ENCODE data around the gene APOE. TPM values are rescaled to one million over a fixed set of nuclear protein-coding genes. Genes with fewer than 3 reads are reported as not detected.
"Not testable (repeated sequence)": the region's sequence is repeated elsewhere in the genome, so short reads cannot be mapped to it uniquely, and the experiment has no call there.

APOE gene
- total and polyA plus RNA-seq, 8 donors: 3.1 to 379 (median 17.2) TPM

DNA sequence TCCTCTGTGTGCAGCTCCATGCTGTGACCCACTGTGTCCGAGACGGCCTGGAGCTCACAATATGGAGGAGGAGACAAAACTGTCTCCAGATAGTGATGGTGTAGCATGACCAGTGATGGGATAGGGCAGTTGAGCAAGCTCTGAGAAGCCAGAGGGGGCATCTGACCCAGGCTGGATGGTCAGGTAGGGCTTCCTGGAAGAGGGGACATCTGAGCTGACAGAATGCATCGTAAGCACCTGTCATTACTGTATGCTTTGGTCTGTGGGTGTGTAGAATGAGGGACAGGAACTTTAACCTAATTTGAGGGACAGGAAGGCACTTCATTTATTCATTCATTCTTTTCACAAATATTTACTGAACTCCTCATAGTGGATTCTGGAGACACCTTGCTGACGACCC is 21.0 kb upstream of the APOE start:
- FAIRE-seq (no peak), ATAC-seq (no peak), DNase-seq (peak in 1 of 6 donors; percentile 10)
- no peaks in the 10 kb centered on the region for H3K9me3 ChIP-seq
- H3K4me3 ChIP-seq: no peak overlapping the region
- TF ChIP-seq, protein P1, sequence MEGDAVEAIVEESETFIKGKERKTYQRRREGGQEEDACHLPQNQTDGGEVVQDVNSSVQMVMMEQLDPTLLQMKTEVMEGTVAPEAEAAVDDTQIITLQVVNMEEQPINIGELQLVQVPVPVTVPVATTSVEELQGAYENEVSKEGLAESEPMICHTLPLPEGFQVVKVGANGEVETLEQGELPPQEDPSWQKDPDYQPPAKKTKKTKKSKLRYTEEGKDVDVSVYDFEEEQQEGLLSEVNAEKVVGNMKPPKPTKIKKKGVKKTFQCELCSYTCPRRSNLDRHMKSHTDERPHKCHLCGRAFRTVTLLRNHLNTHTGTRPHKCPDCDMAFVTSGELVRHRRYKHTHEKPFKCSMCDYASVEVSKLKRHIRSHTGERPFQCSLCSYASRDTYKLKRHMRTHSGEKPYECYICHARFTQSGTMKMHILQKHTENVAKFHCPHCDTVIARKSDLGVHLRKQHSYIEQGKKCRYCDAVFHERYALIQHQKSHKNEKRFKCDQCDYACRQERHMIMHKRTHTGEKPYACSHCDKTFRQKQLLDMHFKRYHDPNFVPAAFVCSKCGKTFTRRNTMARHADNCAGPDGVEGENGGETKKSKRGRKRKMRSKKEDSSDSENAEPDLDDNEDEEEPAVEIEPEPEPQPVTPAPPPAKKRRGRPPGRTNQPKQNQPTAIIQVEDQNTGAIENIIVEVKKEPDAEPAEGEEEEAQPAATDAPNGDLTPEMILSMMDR (IDR thresholded peaks at IDR 0.05): no peak
- peaks cover 0 to 10% (median 0%) of the 10 kb centered on the region in 3 donors for H3K36me3 ChIP-seq
- 93 to 94% methylated on average over 4 of the region's 4 CpGs for WGBS, 2 donors
- H3K4me1 ChIP-seq: peaks cover under 1 to 1% (median 1%) of the 10 kb centered on the region in 3 donors
- no peaks in the 10 kb centered on the region for H3K27me3 ChIP-seq
- intact Hi-C loops (cut with DNase I): no loop called here
- H3K27ac ChIP-seq: no peak overlapping the region

DNA sequence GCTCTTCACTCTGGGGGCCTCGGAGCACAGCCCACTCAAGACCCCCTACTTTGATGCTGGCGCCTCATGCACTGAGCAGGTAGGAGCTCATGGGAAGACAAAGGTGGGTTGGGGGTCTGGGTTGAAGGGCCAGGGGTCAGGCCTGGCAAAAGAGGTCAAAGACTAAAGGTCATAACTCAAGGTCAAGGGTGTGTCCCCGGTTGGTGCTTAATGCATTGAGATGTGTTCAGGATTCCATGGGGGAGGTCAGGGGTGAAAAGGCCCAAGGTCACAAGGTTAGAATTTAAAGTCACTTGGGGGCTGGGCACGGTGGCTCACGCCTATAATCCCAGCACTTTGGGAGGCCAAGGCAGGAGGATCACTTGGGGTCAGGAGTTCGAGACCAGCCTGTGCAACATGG is 19.5 kb upstream of the APOE start:
- intact Hi-C loops (cut with DNase I): no loop called here
- Histone ChIP-seq H3K27ac (no peak overlapping the region), H3K9me3 (no peaks in the 10 kb centered on the region), H3K36me3 (peaks cover 0 to 10% (median 0%) of the 10 kb centered on the region in 3 donors), H3K4me1 (peaks cover 6 to 7% (median 6%) of the 10 kb centered on the region in 3 donors), H3K4me3 (no peak overlapping the region), H3K27me3 (no peaks in the 10 kb centered on the region)
- WGBS, 2 donors: 91% methylated on average over 6 of the region's 6 CpGs
- FAIRE-seq: no peak
- no peak for DNase-seq
- ATAC-seq: no peak
- TF ChIP-seq, protein P1 (IDR thresholded peaks at IDR 0.05): no peak

DNA sequence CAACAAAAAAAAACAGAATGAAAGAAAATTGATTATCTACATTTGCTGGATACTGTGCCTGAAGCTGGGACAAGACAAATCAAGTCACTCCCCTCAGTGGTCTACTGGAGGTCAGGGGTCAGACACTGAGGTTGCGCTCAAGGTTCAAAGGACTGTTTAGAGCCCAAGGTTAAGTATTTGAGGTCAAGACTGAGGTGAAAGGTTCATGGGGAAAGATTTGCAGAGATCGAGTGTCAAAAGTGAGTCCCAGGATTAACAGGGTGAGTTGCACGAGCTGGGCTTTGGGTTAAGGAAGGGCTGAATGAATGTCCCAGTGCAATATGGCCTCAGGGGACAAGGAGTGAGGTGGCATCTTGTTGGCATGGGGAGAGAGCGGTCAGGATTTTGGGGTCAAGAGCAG is 17.9 kb upstream of the APOE start:
- ATAC-seq (no peak), DNase-seq (no peak), FAIRE-seq (no peak)
- Histone ChIP-seq H3K27ac (no peak overlapping the region), H3K9me3 (no peaks in the 10 kb centered on the region), H3K27me3 (no peaks in the 10 kb centered on the region), H3K4me1 (peaks cover 6 to 14% (median 10%) of the 10 kb centered on the region in 3 donors), H3K4me3 (no peak overlapping the region), H3K36me3 (peaks cover 0 to 10% (median 0%) of the 10 kb centered on the region in 3 donors)
- intact Hi-C loops (cut with DNase I): no loop called here
- TF ChIP-seq, protein P1 (IDR thresholded peaks at IDR 0.05): no peak
- 88 to 89% methylated on average over 4 of the region's 4 CpGs for WGBS, 2 donors

DNA sequence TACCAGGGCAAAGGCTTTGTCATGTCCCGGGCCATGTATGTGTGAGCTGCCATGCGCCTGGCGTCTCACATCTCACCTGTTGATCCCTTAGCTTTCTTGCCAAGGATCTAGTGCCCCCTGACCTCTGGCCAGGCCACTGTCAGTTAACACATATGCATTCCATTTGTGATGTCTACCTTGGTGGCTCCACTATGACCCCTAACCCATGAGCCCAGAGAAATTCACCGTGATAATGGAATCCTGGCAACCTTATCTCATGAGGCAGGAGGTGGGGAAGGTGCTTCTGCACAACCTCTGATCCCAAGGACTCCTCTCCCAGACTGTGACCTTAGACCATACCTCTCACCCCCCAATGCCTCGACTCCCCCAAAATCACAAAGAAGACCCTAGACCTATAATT is 17.3 kb upstream of the APOE start:
- H3K36me3 ChIP-seq; DNase-seq; H3K4me3 ChIP-seq; FAIRE-seq; H3K9me3 ChIP-seq; H3K27me3 ChIP-seq; ATAC-seq; H3K27ac ChIP-seq; intact Hi-C loops (cut with DNase I): not testable (repeated sequence)
- 80 to 85% methylated on average over 4 to 5 of the region's 5 CpGs for WGBS, 2 donors
- peaks cover 6 to 14% (median 10%) of the 10 kb centered on the region in 3 donors for H3K4me1 ChIP-seq

DNA sequence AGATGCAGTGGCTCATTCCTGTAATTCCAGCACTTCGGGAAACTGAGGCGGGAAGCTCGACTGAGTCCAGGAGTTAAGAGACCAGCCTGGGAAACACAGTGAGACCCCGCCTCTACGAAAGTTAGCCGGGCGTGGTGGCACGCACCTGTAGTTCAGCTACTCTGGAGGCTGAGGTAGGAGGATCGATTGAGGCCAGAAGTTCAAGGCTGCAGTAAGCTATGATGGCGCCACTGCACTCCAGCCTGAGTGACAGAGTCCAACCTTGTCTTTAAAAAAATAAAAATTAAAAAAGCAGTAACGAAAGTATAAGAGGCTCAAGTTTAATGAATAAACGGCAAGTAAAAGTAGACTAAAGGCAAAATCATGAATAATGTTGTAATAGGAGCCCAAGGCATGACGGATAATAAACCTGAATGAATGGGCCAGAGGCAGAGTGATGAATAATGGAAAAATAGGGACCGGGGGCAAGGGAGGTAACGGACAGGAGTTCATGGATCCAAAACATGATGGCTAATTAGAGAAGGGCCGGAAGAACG is 15.7 kb upstream of the APOE start:
- peak overlapping the region; percentile 11 to 55 (median 35) for H3K4me3 ChIP-seq
- H3K9me3 ChIP-seq: no peaks in the 10 kb centered on the region
- H3K4me1 ChIP-seq: peaks cover 6 to 14% (median 10%) of the 10 kb centered on the region in 3 donors
- peak overlapping the region in 2 of 4 donors; percentile 92 to 94 for H3K27ac ChIP-seq
- H3K27me3 ChIP-seq: no peaks in the 10 kb centered on the region
- intact Hi-C loops (cut with DNase I): no loop called here
- TF ChIP-seq, protein P1 (IDR thresholded peaks at IDR 0.05): no peak
- DNase-seq: peak in 1 of 6 donors; percentile 43
- peaks cover 0 to 16% (median 6%) of the 10 kb centered on the region in 3 donors for H3K36me3 ChIP-seq
- ATAC-seq: no peak
- FAIRE-seq: no peak
- 31 to 38% methylated on average over 17 of the region's 17 CpGs for WGBS, 2 donors

All from pancreas (tissue), 10 donors.